GM19372 (cell line): Measurements from ENCODE around the gene CLPSL1.

Experiments used
- ATAC-seq: cut with Tn5 transposase; IDR thresholded peaks from one replicate; pipeline ENCODE4 v1.9.1; 2021; ENCODE audit warnings: mild to moderate bottlenecking, low read depth, moderate library complexity; ENCODE audit not compliant: unreplicated experiment

Gene CLPSL1

DNA sequence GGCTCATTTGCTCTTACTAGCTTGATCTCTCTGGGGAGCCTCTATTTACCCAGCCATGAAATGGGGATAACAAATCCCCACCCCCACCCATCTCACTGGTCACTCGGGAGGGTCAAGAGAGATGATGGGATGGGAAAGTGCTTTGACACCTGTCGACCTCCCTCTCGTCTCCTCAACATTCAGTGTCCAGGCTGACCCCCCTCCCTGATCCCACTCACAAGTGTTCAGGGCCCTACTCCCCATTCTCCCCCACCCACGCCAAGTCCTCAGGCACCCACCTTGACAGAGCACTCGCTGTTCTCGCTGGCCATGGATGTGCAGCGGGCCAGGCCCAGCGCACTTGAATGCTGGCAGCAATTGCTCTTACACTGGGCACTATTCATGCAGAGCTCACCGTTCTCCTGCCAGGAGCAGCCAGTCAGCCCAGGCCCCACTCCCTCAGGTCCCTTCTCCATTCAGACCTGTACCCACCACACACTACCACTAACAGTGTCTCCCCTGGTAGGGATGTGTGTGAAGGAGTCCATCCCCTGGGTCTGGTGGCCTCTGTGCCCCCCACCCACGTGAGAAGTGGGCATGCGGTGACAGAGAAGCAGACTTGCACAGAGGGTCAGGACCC, 14.7 kb downstream of the CLPSL1 start:
- ATAC-seq: no peak

DNA sequence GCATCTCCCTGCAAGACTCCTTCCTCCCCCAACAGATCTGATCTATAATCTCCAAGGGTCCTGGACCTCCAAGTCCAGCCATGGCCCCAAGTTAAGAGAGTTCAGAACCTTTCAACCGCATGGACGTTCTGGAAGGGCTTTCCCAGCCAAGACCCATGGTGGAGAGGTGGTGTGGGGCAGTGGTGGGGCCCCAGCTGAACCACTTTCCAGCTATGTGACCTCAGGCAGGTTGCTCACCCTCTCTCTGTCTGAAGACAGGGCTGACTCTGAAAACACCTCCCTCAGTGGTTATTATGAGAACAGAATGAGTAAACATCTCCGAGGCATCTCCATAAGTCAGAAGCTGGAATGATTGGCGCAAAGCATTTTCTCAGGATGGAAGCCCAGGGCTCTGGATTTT, 15.4 kb downstream of the CLPSL1 start:
- ATAC-seq: no peak

DNA sequence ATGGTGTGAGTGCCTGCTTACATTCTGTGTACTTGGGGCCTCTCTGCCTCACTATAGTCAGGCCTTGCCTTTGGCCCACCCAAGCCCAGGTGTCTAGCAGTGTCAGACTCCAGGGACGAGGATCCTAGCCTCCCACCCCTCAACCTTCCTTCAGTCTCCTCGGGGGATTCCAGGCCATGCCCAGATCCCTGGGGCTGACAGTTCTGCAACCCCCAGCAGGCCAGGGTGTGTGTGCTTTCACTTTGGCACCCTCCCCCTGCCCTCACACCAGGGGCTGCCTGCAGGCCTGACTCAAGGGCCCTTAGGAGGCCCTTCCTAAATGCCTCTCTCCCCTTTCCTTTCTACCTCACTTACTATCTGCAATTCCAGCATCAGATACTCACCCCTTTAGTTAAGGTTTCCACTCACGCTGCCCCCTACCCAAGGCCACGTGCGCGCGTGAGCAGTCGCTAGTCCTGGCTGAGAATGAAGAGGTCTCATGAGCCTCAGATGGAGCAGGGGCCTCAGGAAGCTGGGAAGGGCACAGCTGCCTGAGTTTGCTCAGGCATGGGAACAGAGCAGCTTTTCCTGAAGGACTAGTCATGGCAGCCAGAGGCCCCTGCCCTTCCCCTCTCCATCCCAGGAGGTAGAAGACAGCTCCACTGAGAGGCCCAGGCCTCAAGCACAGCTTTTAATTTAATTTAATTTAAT, 17.2 kb downstream of the CLPSL1 start:
- ATAC-seq: no peak

GRCh38 chr6:35798706-35799105, 17.9 kb downstream of the CLPSL1 start:
- no peak for ATAC-seq

GRCh38 chr6:35801148-35801547, 20.3 kb downstream of the CLPSL1 start:
- ATAC-seq: no peak

DNA sequence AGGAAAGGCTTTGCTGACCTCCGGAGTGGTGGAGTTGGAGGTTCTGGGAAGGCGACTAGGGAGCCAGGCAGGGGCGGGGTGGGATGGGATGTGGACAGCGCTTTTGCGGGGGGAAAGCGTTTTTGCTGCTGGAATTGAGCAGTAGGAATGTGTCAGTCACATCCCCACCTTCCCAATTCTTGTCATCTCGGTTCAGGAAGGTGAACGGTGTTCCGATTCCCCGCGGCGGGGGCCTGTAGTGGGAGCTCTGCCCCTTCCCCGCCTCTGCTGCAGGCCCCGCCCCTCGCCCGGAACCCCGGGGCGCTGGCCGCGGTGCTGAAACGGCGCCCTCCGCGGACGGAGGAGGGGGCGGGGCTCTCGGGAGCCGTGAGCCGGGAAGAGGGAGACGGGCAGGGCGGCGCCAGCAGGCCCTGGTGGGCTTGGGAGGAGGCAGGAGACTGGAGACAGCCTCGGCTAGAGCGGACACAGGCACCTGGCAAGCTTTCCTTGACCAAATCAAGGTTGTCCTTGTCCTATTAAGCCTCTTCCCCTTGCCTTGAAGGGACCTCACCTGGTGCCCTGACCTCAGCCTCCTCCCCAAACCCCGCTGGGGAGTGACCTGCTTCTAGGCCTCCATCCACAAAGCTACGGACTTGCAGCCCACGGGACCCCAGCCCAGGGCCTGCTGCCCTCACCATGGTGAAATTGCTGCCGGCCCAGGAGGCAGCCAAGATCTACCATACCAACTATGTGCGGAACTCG, 24.3 kb downstream of the CLPSL1 start, which contains the start of gene LHFPL5:
Gene LHFPL5 (plus strand): TSS at position 357 of the 741 bp plus-strand sequence. CDS start 319 bp downstream, at position 676.
- ATAC-seq: no peak

GRCh38 chr6:35808688-35809087, 27.9 kb downstream of the CLPSL1 start:
- ATAC-seq: no peak

GRCh38 chr6:35809809-35810208, 29.0 kb downstream of the CLPSL1 start:
- no peak for ATAC-seq

GRCh38 chr6:35810971-35811698, 30.3 kb downstream of the CLPSL1 start:
- no peak for ATAC-seq

GRCh38 chr6:35811699-35811995, 30.8 kb downstream of the CLPSL1 start:
- ATAC-seq: no peak

- no peak for ATAC-seq
Observed at GRCh38 chr6:35817515-35817914, 36.7 kb downstream of the CLPSL1 start.

DNA sequence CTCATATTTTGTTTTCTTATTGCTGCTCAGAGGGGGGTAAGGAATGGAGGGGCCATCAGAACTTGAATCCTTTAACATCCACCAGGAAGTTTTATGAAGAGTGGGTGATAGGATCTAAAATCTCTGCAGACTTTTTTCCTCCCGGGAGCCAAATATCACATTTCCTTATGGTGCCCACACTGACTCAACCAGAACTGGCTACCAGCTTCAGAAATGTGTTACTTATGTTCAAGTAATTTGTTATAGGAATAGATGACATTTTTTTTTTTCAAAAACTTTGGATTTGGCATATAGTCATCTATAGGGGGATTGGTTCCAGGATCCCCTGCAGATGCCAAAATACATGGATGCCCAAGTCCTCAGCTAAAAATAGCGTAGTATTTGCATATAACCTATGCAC, 42.8 kb downstream of the CLPSL1 start:
- no peak for ATAC-seq

- ATAC-seq: no peak
Observed at GRCh38 chr6:35824552-35825192, 43.9 kb downstream of the CLPSL1 start.

DNA sequence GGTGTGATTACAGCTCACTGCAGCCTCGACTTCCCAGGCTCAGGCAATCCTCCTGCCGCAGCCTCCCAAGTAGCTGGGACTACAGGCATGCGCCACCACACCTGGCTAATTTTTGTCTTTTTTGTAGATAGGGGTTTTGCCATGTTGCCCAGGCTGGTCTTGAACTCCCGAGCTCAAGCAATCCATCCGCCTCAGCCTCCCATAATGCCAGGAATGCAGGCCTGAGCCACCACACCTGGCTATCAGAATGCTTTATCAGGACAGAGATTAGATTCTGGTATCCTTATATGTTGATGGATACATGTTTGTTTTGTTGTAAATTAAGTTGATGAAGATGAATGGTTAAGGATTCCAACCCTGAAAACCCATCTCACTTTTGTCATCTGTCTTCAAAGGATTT, 48.5 kb downstream of the CLPSL1 start:
- no peak for ATAC-seq

GRCh38 chr6:35831257-35832007, 50.6 kb downstream of the CLPSL1 start:
- ATAC-seq: no peak

DNA sequence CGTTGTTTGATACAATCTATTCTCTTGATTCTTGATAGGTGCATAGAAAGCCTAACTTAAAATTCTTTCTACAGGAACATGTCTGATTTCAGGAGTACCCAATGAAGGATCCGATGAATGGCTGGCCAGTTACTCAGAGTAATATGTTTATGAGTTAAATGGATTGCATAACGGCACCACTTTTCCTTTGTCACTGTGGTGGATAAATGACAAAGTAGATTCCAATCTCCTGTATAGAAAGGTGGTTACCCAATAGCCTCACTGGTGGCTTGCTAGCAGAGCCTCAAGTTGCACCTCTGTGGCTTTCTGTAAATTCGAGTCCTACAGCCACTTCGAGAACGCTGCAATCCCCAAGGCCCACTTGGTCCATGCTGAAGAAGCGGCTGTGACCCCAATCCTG, 52.7 kb downstream of the CLPSL1 start:
- ATAC-seq: no peak
